K562 (cell line): ENCODE data around the gene USP19. TPM values are rescaled to one million over a fixed set of nuclear protein-coding genes. Genes with fewer than 3 reads are reported as not detected.

Experiments
- ARID4B ChIP-seq: sonication (generic); formaldehyde crosslinking; IDR thresholded peaks from 2 replicates; pipeline ENCODE4 v1.8.0; 2022; ENCODE audit warnings: mild to moderate bottlenecking, missing genetic modification reagents
- CHD2 ChIP-seq: IDR thresholded peaks from 2 replicates; pipeline ENCODE4 v1.6.1; 2011; ENCODE audit warnings: low read depth, low read length
- USF1 ChIP-seq: sonication (generic); formaldehyde crosslinking; IDR thresholded peaks from 2 replicates; pipeline ENCODE4 v1.9.0; 2022; ENCODE audit warnings: mild to moderate bottlenecking, missing genetic modification reagents
- polyA plus RNA-seq, 8 experiments: library from polyadenylated mRNA; depleted of rRNA in 4 of 8; stranded (reverse) in 5 of 8; unstranded in 3 of 8; fragments of >200 nt; fragmentation: Nextera tagmentation in 2 of 8; fragmentation: Illumina TruSeq in 1 of 8; extraction: Ambion mirVana in 2 of 8; extraction: Trizol in 1 of 8; gene quantifications; 2 replicates each; pipeline versions ENCODE4 v1.2.1 to v1.2.3, GENCODE V29; 2011 to 2014; ENCODE audit warnings: inconsistent platforms in 1 of 8, missing spikeins in 1 of 8
- total RNA-seq, 7 experiments: library from RNA; depleted of rRNA in 6 of 7; stranded (reverse); fragments of >200 nt in 6 of 7; fragmentation: Illumina TruSeq in 2 of 7; extraction: Trizol in 2 of 7; gene quantifications; 2 replicates each; pipeline versions ENCODE4 v1.2.1 to v1.2.3, GENCODE V29; 2011 to 2021; ENCODE audit warnings: low replicate concordance in 1 of 7

Gene USP19
- total and polyA plus RNA-seq, 9 of the 15 experiments (the other 6 are each of a cell fraction or from before 2014, with no cell fraction given), result 0.24 to 65.9 (median 36.9) TPM

- TF ChIP-seq ARID4B (CRISPR knock-in tag) (peak; percentile 65), USF1 (CRISPR knock-in tag) (peak; percentile 31; the same call in 1 of the 2 replicates), CHD2 (no peak)
Measured at GRCh38 chr3:49165771-49166751, 45.4 kb upstream of the USP19 start, which contains the start of gene CCDC71 (continued).
